H1 (cell line): Measurements from ENCODE around the gene DYNC1H1.

ENCODE experiments used
- ATF3 ChIP-seq: IDR thresholded peaks from 2 replicates; pipeline ENCODE4 v1.6.1; 2011; ENCODE audit warnings: low read depth, mild to moderate bottlenecking, low read length; ENCODE audit not compliant: insufficient read depth
- CHD2 ChIP-seq: IDR thresholded peaks from 2 replicates; pipeline ENCODE4 v1.6.1; 2012; ENCODE audit warnings: low read length, improper control_type of control experiment
- CREB1 ChIP-seq: IDR thresholded peaks from 2 replicates; pipeline ENCODE4 v1.6.1; 2012; ENCODE audit warnings: inconsistent platforms
- EP300 ChIP-seq, 2 experiments: IDR thresholded peaks; 1 replicate in 1 of 2; 2 replicates in 1 of 2; pipeline ENCODE4 v1.6.1; 2011 to 2012; ENCODE audit warnings: low read depth in 2 of 2, low read length in 2 of 2, mild to moderate bottlenecking in 2 of 2, borderline replicate concordance in 1 of 2, inconsistent platforms in 1 of 2, moderate library complexity in 1 of 2
- EZH2 ChIP-seq: fragments of 200-600 bp; sonication (generic); IDR thresholded peaks from 2 replicates; pipeline ENCODE4 v1.7.1; 2012; ENCODE audit warnings: low read depth, mild to moderate bottlenecking, moderate library complexity, low read length, inconsistent platforms; ENCODE audit not compliant: severe bottlenecking
- KDM1A ChIP-seq: fragments of 200-600, 300-600 bp; sonication (generic); IDR thresholded peaks from 2 replicates; pipeline ENCODE4 v1.7.1; 2016; ENCODE audit warnings: mild to moderate bottlenecking, low read length, borderline replicate concordance

GRCh38 chr14:102018251-102018650, 53.9 kb downstream of the DYNC1H1 start:
- TF ChIP-seq KDM1A (no peak), CREB1 (no peak), EP300 (IDR thresholded peaks at IDR 0.05; ENCODE audit: borderline replicate concordance in 1 of 2, low read depth in 2 of 2, low read length in 2 of 2) (no peak), EZH2 (no peak), CHD2 (no peak), ATF3 (no peak)
